ENCODE results near the gene NFAM1. TPM values are rescaled to one million over a fixed set of nuclear protein-coding genes. Genes with fewer than 3 reads are reported as not detected.

NFAM1 gene
- total and polyA plus RNA-seq, 12 donors = 0.44 to 11.2 (median 7.1) TPM

DNA sequence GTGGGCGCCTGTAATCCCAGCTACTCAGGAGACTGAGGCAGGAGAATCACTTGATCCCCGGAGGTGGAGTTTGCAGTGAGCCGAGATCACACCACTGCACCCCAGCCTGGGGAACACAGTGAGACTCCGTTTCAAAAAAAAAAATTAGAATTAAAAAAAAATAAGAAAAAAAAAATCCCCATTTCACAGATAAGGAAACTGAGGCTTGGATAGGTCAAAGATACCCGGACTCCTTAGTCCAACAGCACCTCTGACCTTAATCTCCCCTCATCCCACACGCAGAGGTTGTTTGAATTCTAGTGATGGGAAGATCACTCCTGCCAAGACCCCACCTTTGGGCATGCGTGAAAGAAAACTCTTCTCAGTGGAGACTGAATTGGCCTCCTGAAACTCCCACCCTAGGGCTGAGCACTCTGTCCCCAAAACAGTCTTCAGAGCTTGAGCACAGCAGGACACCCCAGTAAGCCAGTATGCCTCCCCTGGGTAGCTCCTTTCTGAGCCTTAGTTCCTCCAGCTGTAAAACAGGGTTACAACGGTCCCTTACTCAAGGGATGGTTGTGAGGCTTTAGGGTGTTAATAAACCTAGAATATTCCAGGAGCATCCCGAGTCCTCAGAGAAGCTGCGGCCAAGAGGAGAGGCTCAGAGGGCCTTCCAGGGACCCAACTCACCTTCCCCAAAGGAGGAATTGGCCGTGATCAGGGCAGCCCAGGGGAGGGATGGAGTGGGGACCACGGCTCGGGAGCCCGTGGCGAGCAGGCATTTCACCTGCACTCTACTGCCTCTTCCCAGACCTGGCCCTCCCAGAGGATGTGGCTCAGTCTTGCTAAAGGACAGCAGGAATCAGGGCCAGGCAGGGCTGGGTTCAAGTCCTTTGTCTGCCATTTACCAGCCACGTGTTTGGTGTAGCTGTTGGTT lies 73.3 kb downstream of the NFAM1 start:
- TF ChIP-seq, protein P1, sequence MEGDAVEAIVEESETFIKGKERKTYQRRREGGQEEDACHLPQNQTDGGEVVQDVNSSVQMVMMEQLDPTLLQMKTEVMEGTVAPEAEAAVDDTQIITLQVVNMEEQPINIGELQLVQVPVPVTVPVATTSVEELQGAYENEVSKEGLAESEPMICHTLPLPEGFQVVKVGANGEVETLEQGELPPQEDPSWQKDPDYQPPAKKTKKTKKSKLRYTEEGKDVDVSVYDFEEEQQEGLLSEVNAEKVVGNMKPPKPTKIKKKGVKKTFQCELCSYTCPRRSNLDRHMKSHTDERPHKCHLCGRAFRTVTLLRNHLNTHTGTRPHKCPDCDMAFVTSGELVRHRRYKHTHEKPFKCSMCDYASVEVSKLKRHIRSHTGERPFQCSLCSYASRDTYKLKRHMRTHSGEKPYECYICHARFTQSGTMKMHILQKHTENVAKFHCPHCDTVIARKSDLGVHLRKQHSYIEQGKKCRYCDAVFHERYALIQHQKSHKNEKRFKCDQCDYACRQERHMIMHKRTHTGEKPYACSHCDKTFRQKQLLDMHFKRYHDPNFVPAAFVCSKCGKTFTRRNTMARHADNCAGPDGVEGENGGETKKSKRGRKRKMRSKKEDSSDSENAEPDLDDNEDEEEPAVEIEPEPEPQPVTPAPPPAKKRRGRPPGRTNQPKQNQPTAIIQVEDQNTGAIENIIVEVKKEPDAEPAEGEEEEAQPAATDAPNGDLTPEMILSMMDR (IDR thresholded peaks at IDR 0.05) = no peak
- no peak for TF ChIP-seq POLR2A (IDR thresholded peaks at IDR 0.05)
- H3K27me3 ChIP-seq = no peaks in the 10 kb centered on the region
- no peaks in the 10 kb centered on the region for H3K36me3 ChIP-seq (replicated peaks in 1 of 2)
- no peak overlapping the region for H3K4me3 ChIP-seq
- 82 to 90% (median 85%) methylated on average over 12 to 16 of the region's 16 CpGs for WGBS, 4 donors
- intact Hi-C loops (cut with DNase I) = no loop called here
- H3K4me1 ChIP-seq (replicated peaks in 1 of 2) = no peaks in the 10 kb centered on the region
- H3K27ac ChIP-seq = no peak overlapping the region
- H3K9me3 ChIP-seq (replicated peaks in 1 of 3) = no peaks in the 10 kb centered on the region
- DNase-seq = no peak

DNA sequence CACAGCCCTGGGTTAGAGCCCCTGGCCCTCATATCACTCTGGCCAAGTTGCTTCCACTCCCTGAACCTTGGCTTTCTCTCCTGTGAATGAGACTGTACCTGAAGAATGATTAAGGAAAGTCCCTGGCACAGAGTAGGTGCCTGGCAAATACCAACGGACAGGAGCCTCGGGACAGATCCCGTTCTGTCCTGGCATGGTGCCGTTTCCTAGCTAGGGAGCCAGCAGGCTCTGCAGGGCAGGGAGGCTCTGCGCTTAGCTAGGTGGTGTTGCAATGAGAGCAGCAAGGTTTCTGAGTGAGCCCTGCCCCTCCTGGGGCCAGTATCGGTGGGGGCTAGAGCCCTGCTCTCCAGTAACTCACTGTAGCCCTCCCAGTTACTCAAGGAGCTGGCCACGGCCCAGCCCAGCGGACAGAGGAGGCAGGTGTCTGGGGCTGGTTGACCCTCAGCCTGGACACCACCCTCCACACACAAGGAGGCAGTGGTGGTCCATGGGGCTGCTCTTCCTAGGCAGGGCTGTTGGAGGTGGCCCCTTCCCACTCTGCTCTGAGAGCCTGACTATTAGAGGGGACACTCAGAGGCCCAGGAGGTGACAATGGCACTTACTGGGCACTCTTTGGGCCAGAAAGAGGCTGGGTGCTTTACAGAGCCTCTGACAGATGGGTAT lies 74.4 kb downstream of the NFAM1 start:
- peak in 2 of 7 donors; percentile 25 for DNase-seq
- H3K27ac ChIP-seq = no peak overlapping the region
- intact Hi-C loops (cut with DNase I) = no loop called here
- TF ChIP-seq POLR2A (IDR thresholded peaks at IDR 0.05) = no peak
- no peak overlapping the region for H3K4me3 ChIP-seq
- 20 to 79% (median 78%) methylated on average over 1 to 8 of the region's 8 CpGs for WGBS, 4 donors
- no peaks in the 10 kb centered on the region for H3K9me3 ChIP-seq (replicated peaks in 1 of 3)
- H3K36me3 ChIP-seq (replicated peaks in 1 of 2) = no peaks in the 10 kb centered on the region
- H3K4me1 ChIP-seq (replicated peaks in 1 of 2) = no peaks in the 10 kb centered on the region
- no peaks in the 10 kb centered on the region for H3K27me3 ChIP-seq

DNA sequence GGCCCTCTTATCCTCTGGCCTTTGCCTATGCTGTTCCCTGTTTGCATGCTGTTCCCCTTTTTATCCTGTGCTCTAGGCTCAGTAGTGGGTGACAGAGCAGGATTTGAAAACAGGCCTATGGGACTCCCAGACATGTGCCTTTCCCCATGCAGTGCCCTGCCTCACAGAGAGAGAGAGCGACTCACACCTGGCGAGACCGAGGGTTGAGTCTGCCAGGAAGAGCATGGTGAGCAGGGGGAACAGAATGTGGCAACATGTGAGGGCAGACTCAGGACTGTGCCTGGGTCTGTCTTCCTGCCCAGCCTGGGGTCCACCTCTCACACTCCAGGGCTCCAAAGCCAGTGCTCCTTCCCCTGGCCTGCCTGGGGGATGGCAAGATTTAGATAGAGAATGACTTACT lies 75.0 kb downstream of the NFAM1 start:
- TF ChIP-seq, protein P1 (IDR thresholded peaks at IDR 0.05) = no peak
- TF ChIP-seq POLR2A (IDR thresholded peaks at IDR 0.05) = no peak
- intact Hi-C loops (cut with DNase I) = no loop called here
- no peaks in the 10 kb centered on the region for H3K36me3 ChIP-seq (replicated peaks in 1 of 2)
- WGBS, 4 donors = 94 to 100% (median 98%) methylated on average over 3 of the region's 3 CpGs
- H3K27me3 ChIP-seq = no peaks in the 10 kb centered on the region
- no peaks in the 10 kb centered on the region for H3K9me3 ChIP-seq (replicated peaks in 1 of 3)
- H3K4me3 ChIP-seq = no peak overlapping the region
- no peak overlapping the region for H3K27ac ChIP-seq
- no peaks in the 10 kb centered on the region for H3K4me1 ChIP-seq (replicated peaks in 1 of 2)
- DNase-seq = no peak

DNA sequence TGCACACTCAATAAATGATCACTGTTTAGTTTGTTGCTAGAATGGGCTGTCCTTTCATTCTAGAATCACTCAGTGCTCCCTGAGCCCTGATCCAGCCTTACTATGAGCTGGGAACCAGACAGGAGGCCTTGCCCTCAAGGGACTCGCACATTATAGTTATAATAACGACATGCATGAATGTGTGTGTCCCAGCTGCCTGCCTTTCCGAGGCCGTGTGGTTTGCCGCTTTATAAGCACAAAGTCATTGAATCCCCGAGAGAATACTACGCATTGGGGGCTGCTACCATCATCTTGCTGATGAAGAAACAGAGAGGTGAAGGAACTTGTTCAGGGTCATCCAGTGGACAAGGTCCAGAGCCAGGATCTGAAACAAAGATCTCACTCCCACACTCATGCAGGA lies 75.7 kb downstream of the NFAM1 start:
- WGBS, 4 donors = 84 to 89% (median 88%) methylated on average over 7 of the region's 7 CpGs
- intact Hi-C loops (cut with DNase I) = no loop called here
- no peaks in the 10 kb centered on the region for H3K9me3 ChIP-seq (replicated peaks in 1 of 3)
- DNase-seq = no peak
- no peaks in the 10 kb centered on the region for H3K4me1 ChIP-seq (replicated peaks in 1 of 2)
- no peak overlapping the region for H3K4me3 ChIP-seq
- no peaks in the 10 kb centered on the region for H3K27me3 ChIP-seq
- no peak for TF ChIP-seq POLR2A (IDR thresholded peaks at IDR 0.05)
- TF ChIP-seq, protein P1 (IDR thresholded peaks at IDR 0.05) = no peak
- no peak overlapping the region for H3K27ac ChIP-seq
- no peaks in the 10 kb centered on the region for H3K36me3 ChIP-seq (replicated peaks in 1 of 2)

Data from adrenal gland (tissue), 12 donors.